HepG2 (cell line): ENCODE measurements around the gene PRKAG3. TPM values are rescaled to one million over a fixed set of nuclear protein-coding genes. Genes with fewer than 3 reads are reported as not detected.

Experiments
- ARHGAP35 ChIP-seq: sonication (generic); formaldehyde crosslinking; IDR thresholded peaks from 2 replicates; pipeline ENCODE4 v1.9.0; 2022; ENCODE audit warnings: mild to moderate bottlenecking, inconsistent platforms, moderate library complexity, missing genetic modification reagents, borderline replicate concordance
- CCAR2 ChIP-seq: fragments of 200-400 bp; formaldehyde crosslinking; optimal IDR thresholded peaks from 2 replicates; pipeline ENCODE3; 2018; ENCODE audit warnings: low read depth, mild to moderate bottlenecking, low read length, moderate library complexity
- NR2F6 ChIP-seq, 2 experiments: IDR thresholded peaks; 2 replicates each; pipeline ENCODE4 v1.6.1; 2016; ENCODE audit warnings: antibody characterized with exemption in 1 of 2, mild to moderate bottlenecking in 1 of 2
- PRDM15 ChIP-seq: sonication (generic); formaldehyde crosslinking; IDR thresholded peaks from 2 replicates; pipeline ENCODE4 v1.4.0; 2020; ENCODE audit warnings: missing genetic modification reagents
- RARA ChIP-seq: IDR thresholded peaks from 2 replicates; pipeline ENCODE4 v1.6.1; 2016; ENCODE audit warnings: missing genetic modification reagents, missing compliant biosample characterization
- SOX13 ChIP-seq, 3 experiments: fragments of 450-650 bp in 1 of 3; sonication (generic) in 1 of 3; formaldehyde crosslinking in 1 of 3; IDR thresholded peaks in 2 of 3; conservative IDR thresholded peaks in 1 of 3; 2 replicates each; pipeline versions ENCODE4 v1.5.0 to v1.6.1; 2016 to 2020; ENCODE audit warnings: antibody characterized with exemption in 1 of 3, mild to moderate bottlenecking in 1 of 3, missing compliant biosample characterization in 1 of 3, missing genetic modification reagents in 1 of 3, moderate library complexity in 1 of 3
- TAF1 ChIP-seq: sonication (generic); formaldehyde crosslinking; IDR thresholded peaks from 2 replicates; pipeline ENCODE4 v1.4.0; 2020; ENCODE audit warnings: missing genetic modification reagents
- ZFP36L2 ChIP-seq: sonication (generic); formaldehyde crosslinking; IDR thresholded peaks from 2 replicates; pipeline ENCODE4 v1.4.0; 2020; ENCODE audit warnings: missing genetic modification reagents
- ZMYM4 ChIP-seq: sonication (generic); formaldehyde crosslinking; IDR thresholded peaks from 2 replicates; pipeline ENCODE4 v1.8.1; 2023; ENCODE audit warnings: mild to moderate bottlenecking, missing genetic modification reagents
- ZNF318 ChIP-seq: sonication (generic); formaldehyde crosslinking; IDR thresholded peaks from 2 replicates; pipeline ENCODE4 v1.4.0; 2020; ENCODE audit warnings: mild to moderate bottlenecking, missing genetic modification reagents
- ZNF691 ChIP-seq: sonication (generic); formaldehyde crosslinking; IDR thresholded peaks from 2 replicates; pipeline ENCODE4 v1.4.0; 2020; ENCODE audit warnings: missing genetic modification reagents, low read depth, mild to moderate bottlenecking, borderline replicate concordance
- ZNF782 ChIP-seq: sonication (generic); formaldehyde crosslinking; IDR thresholded peaks from 2 replicates; pipeline ENCODE4 v1.4.0; 2020; ENCODE audit warnings: missing genetic modification reagents, mild to moderate bottlenecking, borderline replicate concordance
- ZSCAN12 ChIP-seq: sonication (generic); formaldehyde crosslinking; IDR thresholded peaks from 2 replicates; pipeline ENCODE4 v1.9.0; 2021; ENCODE audit warnings: mild to moderate bottlenecking, missing genetic modification reagents
- polyA plus RNA-seq, 8 experiments: library from polyadenylated mRNA; depleted of rRNA in 3 of 8; stranded (reverse) in 7 of 8; unstranded in 1 of 8; fragments of >200 nt; fragmentation: Illumina TruSeq in 4 of 8; extraction: Trizol in 4 of 8; gene quantifications; 2 replicates each; pipeline versions ENCODE4 v1.2.1 to v1.2.3, GENCODE V29; 2011 to 2016; ENCODE audit warnings: low read depth in 4 of 8, missing spikeins in 1 of 8, mixed read lengths in 1 of 8; ENCODE audit not compliant: insufficient read depth in 1 of 8
- total RNA-seq, 5 experiments: library from RNA; depleted of rRNA; stranded (reverse); fragments of >200 nt; fragmentation: Illumina TruSeq; extraction: Trizol; gene quantifications; 2 replicates each; pipeline ENCODE4 v1.2.3, GENCODE V29; 2016; ENCODE audit warnings: low read depth in 1 of 5

The PRKAG3 gene
- total and polyA plus RNA-seq, 2 of the 13 experiments (the other 11 are each of a cell fraction or from before 2014, with no cell fraction given), result not detected

- TF ChIP-seq ZNF691 (CRISPR knock-in tag) (no peak), SOX13 (IDR thresholded peaks at IDR 0.05) (no peak), SOX13 (CRISPR knock-in tag; conservative IDR thresholded peaks at IDR 0.05 in 1 of 2, IDR thresholded peaks at IDR 0.05 in 1 of 2) (peak in 1 of 2 experiments; percentile 42; a peak in 1 of 4 replicates), ZSCAN12 (CRISPR knock-in tag) (no peak), NR2F6 (IDR thresholded peaks at IDR 0.05) (peak; percentile 64), NR2F6 (CRISPR knock-in tag; IDR thresholded peaks at IDR 0.05) (peak; percentile 25; the same call in 1 of the 2 replicates), ZNF782 (CRISPR knock-in tag) (no peak), ZMYM4 (CRISPR knock-in tag) (no peak), CCAR2 (no peak), RARA (CRISPR knock-in tag) (peak; percentile 58; the same call in 1 of the 2 replicates), ZNF318 (no peak), PRDM15 (CRISPR knock-in tag) (0 out of 2 replicates have a peak, but pooled peaks have one; percentile 15), ZFP36L2 (CRISPR knock-in tag) (no peak), ARHGAP35 (CRISPR knock-in tag) (no peak), TAF1 (CRISPR knock-in tag) (no peak)
Measured at GRCh38 chr2:218780851-218781690, 50.5 kb downstream of the PRKAG3 start (continued).
